Measurements from ENCODE around the gene TTLL5.
"Not testable (repeated sequence)": the region's sequence is repeated elsewhere in the genome, so short reads cannot be mapped to it uniquely, and the experiment has no call there.

The TTLL5 gene

GRCh38 chr14:75920421-75920820 is 259.4 kb downstream of the TTLL5 start:
- not testable (repeated sequence) for DNase-seq

GRCh38 chr14:75925141-75925840 is 264.2 kb downstream of the TTLL5 start:
- not testable (repeated sequence) for DNase-seq

GRCh38 chr14:75926431-75927115 is 265.5 kb downstream of the TTLL5 start:
- no peak for DNase-seq

- DNase-seq: no peak
Observed at GRCh38 chr14:75927564-75928087, 266.6 kb downstream of the TTLL5 start.

- no peak for DNase-seq
Observed at GRCh38 chr14:75928690-75929181, 267.7 kb downstream of the TTLL5 start.

- DNase-seq: no peak
Observed at GRCh38 chr14:75933712-75934296, 272.8 kb downstream of the TTLL5 start.

- no peak for DNase-seq
Observed at GRCh38 chr14:75934998-75935628, 274.1 kb downstream of the TTLL5 start.

GRCh38 chr14:75939200-75939599 is 278.2 kb downstream of the TTLL5 start:
- DNase-seq: no peak

- DNase-seq: no peak
Observed at GRCh38 chr14:75941030-75941429, 280.0 kb downstream of the TTLL5 start.

- no peak for DNase-seq
Observed at GRCh38 chr14:75944607-75945241, 283.7 kb downstream of the TTLL5 start.

GRCh38 chr14:75946785-75947184 is 285.7 kb downstream of the TTLL5 start:
- no peak for DNase-seq

GRCh38 chr14:75952489-75952888 is 291.4 kb downstream of the TTLL5 start:
- DNase-seq: no peak

GRCh38 chr14:75959031-75959430 is 298.0 kb downstream of the TTLL5 start:
- no peak for DNase-seq

- no peak for DNase-seq
Observed at GRCh38 chr14:75960231-75960630, 299.2 kb downstream of the TTLL5 start.

GRCh38 chr14:75961662-75962061 is 300.6 kb downstream of the TTLL5 start:
- DNase-seq: no peak

GRCh38 chr14:75967866-75968265 is 306.8 kb downstream of the TTLL5 start:
- DNase-seq: no peak

- no peak for DNase-seq
Observed at GRCh38 chr14:75968456-75968855, 307.4 kb downstream of the TTLL5 start.

- no peak for DNase-seq
Observed at GRCh38 chr14:75969126-75969525, 308.1 kb downstream of the TTLL5 start.

- DNase-seq: no peak
Observed at GRCh38 chr14:75969891-75970290, 308.8 kb downstream of the TTLL5 start.

GRCh38 chr14:75970989-75971388 is 309.9 kb downstream of the TTLL5 start:
- DNase-seq: no peak

- DNase-seq: no peak
Observed at GRCh38 chr14:75971509-75971908, 310.5 kb downstream of the TTLL5 start.

GRCh38 chr14:75972801-75973421 is 311.9 kb downstream of the TTLL5 start:
- no peak for DNase-seq
